ENCODE measurements around the gene EXOC4. TPM values are rescaled to one million over a fixed set of nuclear protein-coding genes. Genes with fewer than 3 reads are reported as not detected.

The EXOC4 gene
- total RNA-seq, 1 experiment from 2014 or later = 75.8 TPM

GRCh38 chr7:133664528-133664927 lies 411.6 kb downstream of the EXOC4 start:
- no peak overlapping the region for H2AFZ ChIP-seq (ENCODE audit: low read length)
- no peaks in the 10 kb centered on the region; the same call in 1 of the 2 replicates for H3K79me2 ChIP-seq (ENCODE audit: insufficient read depth, low read length)
- no peaks in the 10 kb centered on the region for H3K9me3 ChIP-seq (ENCODE audit: control insufficient read depth, low read depth, low read length)
- no peak overlapping the region for H3K56ac ChIP-seq (ENCODE audit: insufficient read length, low read depth, low read length)
- H3K4me2 ChIP-seq (ENCODE audit: insufficient read depth, insufficient read length, low read length) = no peak overlapping the region
- H4K91ac ChIP-seq (ENCODE audit: insufficient read length, low read depth, low read length) = no peak overlapping the region
- no peak overlapping the region for H4K5ac ChIP-seq (ENCODE audit: insufficient read length, low read depth, low read length)
- no peak overlapping the region for H3K18ac ChIP-seq (ENCODE audit: insufficient read length, low read depth, low read length)
- no peak overlapping the region for H2BK120ac ChIP-seq (ENCODE audit: low read depth, low read length, poor library complexity, severe bottlenecking)
- no peak overlapping the region for H2AK5ac ChIP-seq (ENCODE audit: insufficient read length, low read length)
- H3K9ac ChIP-seq (ENCODE audit: extremely low read depth, insufficient read length, low read length) = no peak overlapping the region
- no peak overlapping the region for H3T11ph ChIP-seq (ENCODE audit: low read length)
- no peaks in the 10 kb centered on the region for H3K27me3 ChIP-seq (ENCODE audit: insufficient read depth, low read length)
- Mint-ChIP-seq H3K27ac (0 out of 7 replicates have a peak overlapping the region, but pooled peaks of 1 of the 3 experiments have one; percentile 7), H3K4me3 (no peak overlapping the region), H3K9me3 (no peaks in the 10 kb centered on the region), H3K27me3 (ENCODE audit: low read depth) (no peaks in the 10 kb centered on the region), H3K36me3 (ENCODE audit: insufficient read depth in 1 of 3, low read depth in 3 of 3) (no peaks in the 10 kb centered on the region), H3K4me1 (peaks cover 21% of the 10 kb centered on the region in 2 experiments)
- H4K8ac ChIP-seq (replicated peaks; ENCODE audit: insufficient read length, low read depth, low read length) = no peak overlapping the region
- H2BK15ac ChIP-seq (ENCODE audit: low read depth, low read length) = no peak overlapping the region
- H2BK20ac ChIP-seq (ENCODE audit: low read depth, low read length, poor library complexity, severe bottlenecking) = no peak overlapping the region
- no peak overlapping the region for H3K27ac ChIP-seq (ENCODE audit: insufficient read length, low read depth, low read length)
- peaks cover 3% of the 10 kb centered on the region for H4K20me1 ChIP-seq (ENCODE audit: control insufficient read depth, insufficient read depth, insufficient read length)
- no peaks in the 10 kb centered on the region for H3K79me1 ChIP-seq (ENCODE audit: insufficient read depth, low read depth, low read length, poor library complexity, severe bottlenecking)
- no peaks in the 10 kb centered on the region for H3K23me2 ChIP-seq (ENCODE audit: insufficient read length, low read depth, low read length, poor library complexity, severe bottlenecking)
- H3K23ac ChIP-seq (ENCODE audit: insufficient read length, low read depth, low read length) = no peak overlapping the region
- H3K4ac ChIP-seq (ENCODE audit: low read depth, low read length) = no peak overlapping the region
- TF ChIP-seq CTCF (conservative IDR thresholded peaks at IDR 0.05) = no peak
- H3K14ac ChIP-seq (ENCODE audit: insufficient read depth, low read length) = no peak overlapping the region
- DNase-seq = no peak
- peaks cover 5% of the 10 kb centered on the region; the same call in 1 of the 2 replicates for H3K4me1 ChIP-seq (ENCODE audit: insufficient read depth, low read length)
- H2BK5ac ChIP-seq (ENCODE audit: insufficient read length, low read length) = no peak overlapping the region
- no peak overlapping the region for H2BK12ac ChIP-seq (ENCODE audit: insufficient read length, low read depth, low read length)
